ENCODE data around the gene GCAT.

The GCAT gene

DNA sequence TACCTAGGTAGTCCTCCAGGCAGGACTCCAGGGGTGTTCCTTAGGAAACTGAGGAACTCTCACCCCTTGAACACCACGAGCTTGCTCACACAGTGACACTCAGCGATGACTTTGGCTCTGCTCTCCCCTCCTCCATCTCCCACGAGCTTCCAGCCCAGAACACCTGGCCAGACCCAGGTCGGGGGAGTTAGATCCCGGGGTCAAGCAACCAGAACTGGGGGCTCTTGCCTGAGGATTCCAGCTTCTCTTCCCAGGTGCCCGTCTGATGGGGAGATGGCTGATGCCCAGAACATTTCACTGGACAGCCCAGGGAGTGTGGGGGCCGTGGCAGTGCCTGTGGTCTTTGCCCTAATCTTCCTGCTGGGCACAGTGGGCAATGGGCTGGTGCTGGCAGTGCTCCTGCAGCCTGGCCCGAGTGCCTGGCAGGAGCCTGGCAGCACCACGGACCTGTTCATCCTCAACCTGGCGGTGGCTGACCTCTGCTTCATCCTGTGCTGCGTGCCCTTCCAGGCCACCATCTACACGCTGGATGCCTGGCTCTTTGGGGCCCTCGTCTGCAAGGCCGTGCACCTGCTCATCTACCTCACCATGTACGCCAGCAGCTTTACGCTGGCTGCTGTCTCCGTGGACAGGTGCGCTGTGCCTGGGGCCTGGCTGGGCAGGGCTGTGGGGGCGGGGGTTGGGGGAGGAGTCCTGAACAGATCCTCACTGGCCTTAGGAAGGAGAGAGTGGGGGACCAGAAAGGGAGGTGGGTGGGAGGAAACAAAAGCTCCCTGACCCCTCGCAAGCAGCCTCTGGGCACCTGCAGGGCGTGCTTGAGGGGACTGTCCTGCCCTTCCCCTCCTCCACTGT is 15.6 kb downstream of the GCAT start, which contains the start of gene GALR3:
Gene GALR3, plus strand, starts transcription at position 249 of the 852 bp plus-strand sequence. Its CDS starts 25 bp downstream, at position 274.
- TF ChIP-seq, protein P1, sequence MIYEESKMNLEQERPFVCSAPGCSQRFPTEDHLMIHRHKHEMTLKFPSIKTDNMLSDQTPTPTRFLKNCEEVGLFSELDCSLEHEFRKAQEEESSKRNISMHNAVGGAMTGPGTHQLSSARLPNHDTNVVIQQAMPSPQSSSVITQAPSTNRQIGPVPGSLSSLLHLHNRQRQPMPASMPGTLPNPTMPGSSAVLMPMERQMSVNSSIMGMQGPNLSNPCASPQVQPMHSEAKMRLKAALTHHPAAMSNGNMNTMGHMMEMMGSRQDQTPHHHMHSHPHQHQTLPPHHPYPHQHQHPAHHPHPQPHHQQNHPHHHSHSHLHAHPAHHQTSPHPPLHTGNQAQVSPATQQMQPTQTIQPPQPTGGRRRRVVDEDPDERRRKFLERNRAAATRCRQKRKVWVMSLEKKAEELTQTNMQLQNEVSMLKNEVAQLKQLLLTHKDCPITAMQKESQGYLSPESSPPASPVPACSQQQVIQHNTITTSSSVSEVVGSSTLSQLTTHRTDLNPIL (CRISPR knock-in tag; IDR thresholded peaks at IDR 0.05; ENCODE audit: low read depth): no peak
- TF ChIP-seq PPARA (CRISPR knock-in tag; IDR thresholded peaks at IDR 0.05; ENCODE audit: borderline replicate concordance) (no peak), ARNTL (CRISPR knock-in tag; IDR thresholded peaks at IDR 0.05; ENCODE audit: borderline replicate concordance, low read depth) (no peak), ISL1 (CRISPR knock-in tag; IDR thresholded peaks at IDR 0.05) (no peak), BACH2 (CRISPR knock-in tag; IDR thresholded peaks at IDR 0.05; ENCODE audit: borderline replicate concordance) (no peak), GLIS3 (CRISPR knock-in tag; IDR thresholded peaks at IDR 0.05) (no peak), RARB (CRISPR knock-in tag; IDR thresholded peaks at IDR 0.05) (no peak), OSR1 (CRISPR knock-in tag; IDR thresholded peaks at IDR 0.05) (no peak), ZNF8 (CRISPR knock-in tag; IDR thresholded peaks at IDR 0.05) (no peak), TSHZ2 (CRISPR knock-in tag; IDR thresholded peaks at IDR 0.05) (no peak), PATZ1 (CRISPR knock-in tag; IDR thresholded peaks at IDR 0.05; ENCODE audit: borderline replicate concordance) (no peak), CSRNP3 (CRISPR knock-in tag; IDR thresholded peaks at IDR 0.05) (no peak), TCF4 (CRISPR knock-in tag; IDR thresholded peaks at IDR 0.05; ENCODE audit: borderline replicate concordance) (no peak)
- TF ChIP-seq, protein P2, sequence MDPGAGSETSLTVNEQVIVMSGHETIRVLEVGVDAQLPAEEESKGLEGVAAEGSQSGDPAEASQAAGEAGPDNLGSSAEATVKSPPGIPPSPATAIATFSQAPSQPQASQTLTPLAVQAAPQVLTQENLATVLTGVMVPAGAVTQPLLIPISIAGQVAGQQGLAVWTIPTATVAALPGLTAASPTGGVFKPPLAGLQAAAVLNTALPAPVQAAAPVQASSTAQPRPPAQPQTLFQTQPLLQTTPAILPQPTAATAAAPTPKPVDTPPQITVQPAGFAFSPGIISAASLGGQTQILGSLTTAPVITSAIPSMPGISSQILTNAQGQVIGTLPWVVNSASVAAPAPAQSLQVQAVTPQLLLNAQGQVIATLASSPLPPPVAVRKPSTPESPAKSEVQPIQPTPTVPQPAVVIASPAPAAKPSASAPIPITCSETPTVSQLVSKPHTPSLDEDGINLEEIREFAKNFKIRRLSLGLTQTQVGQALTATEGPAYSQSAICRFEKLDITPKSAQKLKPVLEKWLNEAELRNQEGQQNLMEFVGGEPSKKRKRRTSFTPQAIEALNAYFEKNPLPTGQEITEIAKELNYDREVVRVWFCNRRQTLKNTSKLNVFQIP (CRISPR knock-in tag; IDR thresholded peaks at IDR 0.05; ENCODE audit: borderline replicate concordance, low read depth): no peak
- ATAC-seq: no peak

- TF ChIP-seq PPARA (CRISPR knock-in tag; IDR thresholded peaks at IDR 0.05; ENCODE audit: borderline replicate concordance) (no peak), ARNTL (CRISPR knock-in tag; IDR thresholded peaks at IDR 0.05; ENCODE audit: borderline replicate concordance, low read depth) (no peak)
- TF ChIP-seq, protein P1 (CRISPR knock-in tag; IDR thresholded peaks at IDR 0.05; ENCODE audit: low read depth): no peak
- no peak for ATAC-seq
These were observed 17.2 kb downstream of the GCAT start for GRCh38 chr22:37824674-37825641.

DNA sequence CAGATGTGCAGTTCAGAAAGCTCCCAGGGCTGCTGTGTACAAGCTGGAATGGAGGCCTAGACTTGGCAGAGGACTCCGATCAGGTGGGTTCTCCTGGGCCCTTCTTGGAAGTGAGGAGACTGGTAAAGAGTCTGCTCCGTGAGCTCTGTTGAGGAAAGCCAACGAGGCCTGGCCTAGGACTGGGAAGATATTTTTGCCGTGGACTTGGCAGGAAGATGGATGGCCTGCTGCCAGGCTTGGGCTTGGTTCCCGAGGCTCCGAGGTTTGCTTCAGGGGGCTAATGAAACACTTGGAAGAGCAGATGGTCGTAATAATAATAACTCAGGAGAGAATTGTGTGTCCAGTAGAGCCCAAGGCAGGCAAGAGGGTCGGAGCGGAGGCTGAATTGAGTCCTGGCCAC is 19.3 kb downstream of the GCAT start:
- TF ChIP-seq ISL1 (CRISPR knock-in tag; IDR thresholded peaks at IDR 0.05) (no peak), ZNF565 (CRISPR knock-in tag; conservative IDR thresholded peaks at IDR 0.05; ENCODE audit: low read depth) (no peak), RARB (CRISPR knock-in tag; IDR thresholded peaks at IDR 0.05) (no peak), ZFP3 (CRISPR knock-in tag; IDR thresholded peaks at IDR 0.05) (no peak), SNAI2 (CRISPR knock-in tag; IDR thresholded peaks at IDR 0.05) (no peak), ZNF70 (CRISPR knock-in tag; IDR thresholded peaks at IDR 0.05) (no peak), BACH2 (CRISPR knock-in tag; IDR thresholded peaks at IDR 0.05; ENCODE audit: borderline replicate concordance) (no peak)
- TF ChIP-seq, protein P1 (CRISPR knock-in tag; IDR thresholded peaks at IDR 0.05; ENCODE audit: low read depth): no peak
- ATAC-seq: no peak; the same call in 2 of the 3 replicates

Data from SK-N-SH treated with all-trans-retinoic acid at 6 μM for 48 hours (cell line).